GM21737 (cell line): ENCODE results near the gene EYA4.
"Not testable (repeated sequence)": the region's sequence is repeated elsewhere in the genome, so short reads cannot be mapped to it uniquely, and the experiment has no call there.

ENCODE experiments used
- ATAC-seq: cut with Tn5 transposase; IDR thresholded peaks from one replicate; pipeline ENCODE4 v1.9.1; 2021; ENCODE audit warnings: mild to moderate bottlenecking, moderate library complexity; ENCODE audit not compliant: unreplicated experiment

EYA4 gene

DNA sequence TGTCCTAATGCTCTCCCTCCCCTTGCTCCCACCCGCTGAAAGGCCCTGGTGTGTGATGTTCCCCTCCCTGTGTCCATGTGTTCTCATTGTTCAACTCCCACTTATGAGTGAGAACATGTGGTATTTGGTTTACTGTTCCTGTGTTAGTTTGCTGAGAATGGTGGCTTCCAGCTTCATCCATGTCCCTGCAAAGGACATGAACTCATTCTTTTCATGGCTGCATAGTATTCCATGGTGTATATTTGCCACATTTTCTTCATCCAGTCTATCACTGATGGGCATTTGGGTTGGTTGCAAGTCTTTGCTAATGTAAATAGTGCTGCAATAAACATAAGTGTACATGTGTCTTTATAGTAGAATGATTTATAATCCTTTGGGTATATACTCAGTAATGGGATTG is 313.0 kb downstream of the EYA4 start:
- ATAC-seq: not testable (repeated sequence)

DNA sequence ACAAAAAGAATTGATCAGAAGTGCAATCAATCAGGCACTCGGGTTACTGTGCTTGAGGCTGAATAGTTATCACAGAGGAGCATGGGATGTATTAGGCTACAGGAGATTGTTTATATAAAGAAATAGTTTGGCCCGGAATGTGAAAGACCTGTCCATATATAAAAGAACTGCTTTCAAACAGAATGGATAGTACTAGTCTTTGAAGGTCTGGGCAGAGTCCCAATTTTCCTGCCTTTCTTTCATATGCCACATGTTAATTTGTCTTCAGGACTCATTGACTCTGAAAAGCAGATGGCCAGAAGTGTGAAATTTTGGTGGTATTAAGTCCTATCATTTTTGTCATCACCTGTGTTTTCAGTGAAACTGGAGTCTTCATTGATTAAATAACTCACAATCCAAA is 314.5 kb downstream of the EYA4 start:
- ATAC-seq: no peak

DNA sequence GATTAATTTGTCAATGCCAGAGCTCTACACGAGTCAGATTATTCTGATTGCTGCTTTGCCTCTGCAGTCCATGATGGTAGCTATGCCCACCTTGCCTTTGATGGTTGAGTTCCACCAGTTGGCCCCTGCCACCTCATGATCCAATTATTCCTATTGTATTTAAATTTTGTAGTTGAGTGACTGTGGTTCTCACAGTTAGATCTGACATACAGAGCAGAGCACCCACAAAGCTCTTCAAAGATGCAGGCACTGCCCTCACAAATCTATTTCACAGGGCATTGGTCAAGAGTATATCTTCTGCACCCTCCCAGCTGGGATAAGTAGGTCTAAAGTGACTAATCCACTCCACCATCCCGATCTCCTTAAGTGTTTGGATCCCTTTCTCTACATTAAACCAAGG is 318.8 kb downstream of the EYA4 start:
- ATAC-seq: no peak

DNA sequence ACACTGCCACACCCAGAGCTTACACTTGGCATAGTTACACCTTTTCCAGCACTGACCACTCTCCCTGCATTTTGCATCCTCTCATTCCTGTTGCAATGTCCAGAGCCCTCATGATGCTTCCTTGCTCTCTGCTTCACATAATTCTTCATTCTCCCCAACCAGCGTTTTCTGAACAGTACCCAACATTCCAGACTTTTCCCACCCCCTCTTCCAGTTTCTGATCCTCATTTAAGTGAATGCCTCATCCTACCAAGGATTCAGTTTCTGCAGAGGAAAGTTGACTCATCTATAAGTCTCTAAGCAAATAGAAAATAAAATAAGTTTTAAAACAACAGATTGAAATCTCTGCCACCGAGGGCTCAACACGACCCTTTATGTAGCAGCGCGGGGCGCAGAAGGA is 326.5 kb downstream of the EYA4 start:
- ATAC-seq: no peak

DNA sequence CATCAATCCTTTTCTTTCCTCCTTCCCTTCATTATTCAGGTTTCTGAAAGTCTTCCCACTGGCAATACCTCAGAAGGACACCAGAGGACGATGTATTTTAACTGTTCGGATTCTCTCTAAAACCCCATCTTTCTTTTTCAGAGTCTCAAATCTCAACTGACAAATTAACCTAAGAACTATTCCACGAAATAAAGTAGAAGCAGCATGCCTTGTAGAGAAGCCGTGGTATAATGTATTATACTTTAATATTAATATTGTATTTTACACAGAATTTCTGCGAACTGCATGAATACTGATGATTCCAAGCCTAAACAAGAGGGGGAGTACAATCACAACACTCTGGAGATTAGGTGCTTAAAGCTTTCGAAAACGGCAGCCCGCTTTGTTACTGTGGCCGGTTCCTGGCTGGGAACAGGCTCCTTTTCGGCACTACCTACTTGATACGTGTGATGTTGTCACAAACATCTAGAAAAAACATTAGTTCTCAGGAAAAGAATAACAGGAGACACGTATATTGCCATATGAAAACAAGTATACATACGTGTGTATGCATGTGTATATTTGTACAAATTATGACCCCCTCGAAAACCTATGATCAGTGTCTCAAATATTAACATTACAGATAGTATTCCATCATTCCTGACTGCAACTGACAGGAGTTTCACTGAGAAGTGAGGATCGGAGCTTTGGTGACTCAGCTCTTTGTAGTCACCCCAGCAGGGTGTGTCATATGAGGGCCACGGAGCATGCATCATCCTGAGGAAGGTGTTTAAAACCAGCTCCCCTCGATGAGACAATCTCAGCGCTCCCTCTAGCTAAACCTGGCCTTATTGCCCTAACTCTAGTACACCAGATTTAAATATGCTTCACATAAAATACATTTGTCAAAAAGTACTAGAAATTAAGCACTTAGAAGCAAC is 328.1 kb downstream of the EYA4 start:
- peak; percentile 60 for ATAC-seq

DNA sequence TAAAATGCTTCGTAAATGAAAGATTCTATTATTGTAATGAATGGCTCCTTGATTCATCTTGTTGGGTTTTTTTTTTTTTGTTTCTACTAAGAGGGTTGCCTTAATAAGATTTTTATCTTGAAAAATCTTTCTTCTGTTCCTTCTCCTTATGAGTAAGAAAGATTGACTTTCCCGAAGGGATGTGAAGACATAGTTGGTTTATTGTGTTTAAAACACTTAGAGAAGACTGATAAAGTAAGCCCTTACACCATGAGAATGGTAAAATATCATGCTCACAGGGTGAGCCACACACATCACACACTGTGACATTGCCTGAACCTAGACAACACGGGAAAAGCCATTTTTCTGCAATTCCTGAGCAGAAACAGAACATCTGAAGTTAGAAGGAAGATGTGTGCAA is 330.5 kb downstream of the EYA4 start:
- no peak for ATAC-seq

DNA sequence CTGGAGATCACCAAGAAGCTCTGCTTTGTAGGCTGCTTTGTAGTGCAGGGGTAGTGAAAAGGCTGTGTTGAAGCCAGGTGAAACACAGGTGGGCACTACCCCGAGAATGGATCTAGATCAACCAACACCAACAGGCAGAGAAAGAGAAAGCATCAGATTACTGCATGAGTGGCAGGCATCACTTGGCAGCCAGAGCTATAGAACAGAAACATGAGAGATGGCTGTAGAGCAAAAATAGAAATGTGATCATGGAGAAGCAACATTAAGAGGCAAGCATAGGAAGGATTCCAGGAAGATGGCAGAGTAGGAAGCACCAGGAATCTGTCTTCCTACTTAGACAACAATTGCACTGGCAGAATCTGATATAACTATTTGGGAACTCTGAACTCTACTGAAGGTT is 336.7 kb downstream of the EYA4 start:
- no peak for ATAC-seq
